Measurements from ENCODE around the gene LAMA1. TPM values are rescaled to one million over a fixed set of nuclear protein-coding genes. Genes with fewer than 3 reads are reported as not detected.

Gene LAMA1
- total and polyA plus RNA-seq, 7 experiments from 2014 or later: not detected

DNA sequence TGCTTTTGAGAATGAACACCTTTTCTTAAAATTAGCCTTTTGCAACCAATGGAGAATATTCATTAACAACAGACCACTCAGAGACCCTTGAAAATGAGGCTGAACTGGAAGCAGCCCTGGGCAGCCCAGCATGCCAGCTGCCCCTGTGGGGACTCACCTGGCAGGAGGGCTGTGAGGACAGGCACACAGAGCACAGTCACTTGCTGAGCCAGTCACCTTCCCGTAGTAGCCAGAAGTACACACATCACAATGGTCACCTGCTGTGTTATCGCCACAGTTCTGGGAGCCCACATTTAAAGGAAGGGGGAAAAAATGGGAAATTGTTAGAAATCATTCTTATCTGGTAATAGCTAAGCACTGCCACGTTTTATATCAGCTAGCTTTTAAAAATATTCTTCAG lies 115.5 kb downstream of the LAMA1 start:
- ATAC-seq: no peak
- CTCF ChIA-PET: no interaction called here
- H3K36me3 ChIP-seq (ENCODE audit: control insufficient read depth in 2 of 3, insufficient read depth in 3 of 3, low read length in 3 of 3): no peaks in the 10 kb centered on the region
- H3K36me3 Mint-ChIP-seq: no peaks in the 10 kb centered on the region
- no peaks in the 10 kb centered on the region for H3K9me3 ChIP-seq (ENCODE audit: control insufficient read depth in 2 of 3, low read length in 3 of 3)
- H3K27me3 Mint-ChIP-seq: peaks cover 0 to 13% (median 5%) of the 10 kb centered on the region in 5 donors
- H3K4me3 Mint-ChIP-seq: no peak overlapping the region
- peaks cover 0 to 4% (median 0%) of the 10 kb centered on the region in 11 donors for H3K9me3 Mint-ChIP-seq
- intact Hi-C loops (cut with micrococcal nuclease): no loop called here
- H3K4me3 ChIP-seq (ENCODE audit: low read length): no peak overlapping the region
- H3K27ac Mint-ChIP-seq: no peak overlapping the region
- no peaks in the 10 kb centered on the region for H3K27me3 ChIP-seq (ENCODE audit: control insufficient read depth in 2 of 2, insufficient read depth in 2 of 2, low read length in 2 of 2)
- DNase-seq: no peak
- POLR2A ChIA-PET: no interaction called here
- no peaks in the 10 kb centered on the region for H3K4me1 Mint-ChIP-seq
- H3K27ac ChIP-seq (ENCODE audit: low read depth, low read length): no peak overlapping the region
- no peaks in the 10 kb centered on the region for H3K4me1 ChIP-seq (ENCODE audit: control insufficient read depth in 2 of 2, insufficient read depth in 2 of 2, low read length in 2 of 2)

DNA sequence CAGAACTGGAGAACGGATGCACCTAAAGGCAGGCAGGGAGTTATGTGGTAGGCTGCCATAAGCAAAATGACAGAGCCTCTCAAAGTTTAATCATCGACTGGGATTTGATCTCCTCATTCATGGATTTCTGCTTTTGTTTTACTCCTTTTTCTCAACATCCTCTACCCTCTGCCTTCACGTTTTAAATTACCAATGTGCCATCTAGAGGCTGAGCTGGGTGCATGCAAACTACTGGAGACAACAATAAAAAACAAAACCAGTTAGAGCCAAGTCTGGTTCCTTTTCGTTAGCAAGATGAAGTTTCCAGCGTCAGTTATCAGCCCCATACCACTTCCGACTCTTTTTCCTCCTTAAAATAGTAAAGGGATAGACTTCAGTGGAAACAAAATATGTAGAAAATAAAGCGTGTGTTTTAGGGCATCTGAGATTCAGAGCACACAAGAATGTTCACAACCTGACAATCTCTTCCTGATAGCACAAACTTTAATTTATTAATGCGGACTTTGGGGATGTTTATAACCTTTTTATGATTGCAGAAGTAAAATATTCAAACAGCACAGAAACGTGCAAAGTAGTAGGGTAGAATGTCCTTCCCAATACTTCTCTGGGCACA lies 117.0 kb downstream of the LAMA1 start:
- POLR2A ChIA-PET: no interaction called here
- no peaks in the 10 kb centered on the region for H3K36me3 Mint-ChIP-seq
- Histone ChIP-seq H3K9me3 (ENCODE audit: control insufficient read depth in 2 of 3, low read length in 3 of 3) (no peaks in the 10 kb centered on the region), H3K27ac (ENCODE audit: low read depth, low read length) (no peak overlapping the region), H3K27me3 (ENCODE audit: control insufficient read depth in 2 of 2, insufficient read depth in 2 of 2, low read length in 2 of 2) (no peaks in the 10 kb centered on the region), H3K4me1 (ENCODE audit: control insufficient read depth in 2 of 2, insufficient read depth in 2 of 2, low read length in 2 of 2) (no peaks in the 10 kb centered on the region), H3K4me3 (ENCODE audit: low read length) (no peak overlapping the region), H3K36me3 (ENCODE audit: control insufficient read depth in 2 of 3, insufficient read depth in 3 of 3, low read length in 3 of 3) (no peaks in the 10 kb centered on the region)
- peaks cover 0 to 13% (median 5%) of the 10 kb centered on the region in 5 donors for H3K27me3 Mint-ChIP-seq
- CTCF ChIA-PET: no interaction called here
- no peak overlapping the region for H3K4me3 Mint-ChIP-seq
- peaks cover 0 to 4% (median 0%) of the 10 kb centered on the region in 11 donors for H3K9me3 Mint-ChIP-seq
- DNase-seq (no peak), ATAC-seq (no peak)
- H3K27ac Mint-ChIP-seq: no peak overlapping the region
- intact Hi-C loops (cut with micrococcal nuclease): no loop called here
- no peaks in the 10 kb centered on the region for H3K4me1 Mint-ChIP-seq

DNA sequence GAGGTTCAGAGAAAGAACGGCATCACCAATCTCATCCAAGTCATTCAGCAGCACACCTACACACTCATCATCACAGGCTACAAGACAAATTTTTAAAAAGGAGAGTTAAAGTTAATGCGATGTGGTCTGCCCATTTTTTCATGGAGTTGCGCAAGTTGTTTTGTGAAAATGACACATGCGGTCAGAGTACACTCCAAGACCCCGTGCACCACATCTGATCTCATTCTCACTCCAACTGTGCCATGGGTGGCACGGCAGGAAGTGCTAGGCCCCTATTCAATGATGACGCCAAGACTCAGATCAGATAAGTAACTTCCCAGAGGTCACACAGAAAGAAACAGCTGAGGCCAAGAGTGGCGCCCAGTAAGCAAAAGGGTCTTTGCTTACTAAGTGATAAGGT lies 119.8 kb downstream of the LAMA1 start:
- H3K4me1 Mint-ChIP-seq: no peaks in the 10 kb centered on the region
- H3K4me3 Mint-ChIP-seq: no peak overlapping the region
- Histone ChIP-seq H3K4me1 (ENCODE audit: control insufficient read depth in 2 of 2, insufficient read depth in 2 of 2, low read length in 2 of 2) (no peaks in the 10 kb centered on the region), H3K9me3 (ENCODE audit: control insufficient read depth in 2 of 3, low read length in 3 of 3) (no peaks in the 10 kb centered on the region), H3K4me3 (ENCODE audit: low read length) (no peak overlapping the region), H3K36me3 (ENCODE audit: control insufficient read depth in 2 of 3, insufficient read depth in 3 of 3, low read length in 3 of 3) (no peaks in the 10 kb centered on the region), H3K27ac (ENCODE audit: low read depth, low read length) (no peak overlapping the region), H3K27me3 (ENCODE audit: control insufficient read depth in 2 of 2, insufficient read depth in 2 of 2, low read length in 2 of 2) (no peaks in the 10 kb centered on the region)
- CTCF ChIA-PET: no interaction called here
- intact Hi-C loops (cut with micrococcal nuclease): no loop called here
- POLR2A ChIA-PET: no interaction called here
- no peaks in the 10 kb centered on the region for H3K36me3 Mint-ChIP-seq
- DNase-seq: no peak
- peaks cover 0 to 11% (median 0%) of the 10 kb centered on the region in 5 donors for H3K27me3 Mint-ChIP-seq
- peaks cover 0 to 4% (median 0%) of the 10 kb centered on the region in 11 donors for H3K9me3 Mint-ChIP-seq
- no peak for ATAC-seq
- H3K27ac Mint-ChIP-seq: no peak overlapping the region

DNA sequence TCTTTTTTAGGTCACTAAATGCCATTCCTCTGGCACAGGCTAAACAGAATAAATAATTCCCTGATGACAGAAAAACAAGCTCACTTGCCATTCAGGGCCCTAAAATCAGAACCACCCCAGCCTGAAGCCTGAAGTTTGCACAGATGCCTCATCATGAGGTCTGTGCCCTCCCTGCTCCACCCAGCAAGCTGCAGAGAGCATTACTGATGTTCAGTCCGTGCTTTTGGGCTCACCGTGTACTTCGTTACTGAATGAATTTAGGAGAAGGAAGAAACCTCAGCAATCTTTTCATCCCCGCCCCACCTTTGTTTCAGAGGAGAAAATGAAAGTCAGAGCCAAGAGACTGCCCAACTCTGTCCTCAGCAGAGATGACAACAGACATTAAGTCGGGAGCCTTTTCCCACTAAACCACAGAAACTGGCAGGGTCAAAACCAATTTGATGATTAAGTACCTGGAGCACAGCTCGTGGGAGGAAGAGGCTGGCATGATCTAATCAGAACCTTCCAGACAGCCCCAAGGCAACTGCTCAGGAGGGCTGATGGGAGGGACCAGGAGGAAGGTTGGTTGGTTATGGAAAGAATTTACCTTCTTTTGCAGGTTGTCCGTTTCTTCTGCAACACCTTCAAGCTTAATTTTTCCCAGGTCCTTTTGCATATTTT lies 122.7 kb downstream of the LAMA1 start:
- intact Hi-C loops (cut with micrococcal nuclease): no loop called here
- Histone ChIP-seq H3K27me3 (ENCODE audit: control insufficient read depth in 2 of 2, insufficient read depth in 2 of 2, low read length in 2 of 2) (no peaks in the 10 kb centered on the region), H3K4me3 (ENCODE audit: low read length) (no peak overlapping the region), H3K4me1 (ENCODE audit: control insufficient read depth in 2 of 2, insufficient read depth in 2 of 2, low read length in 2 of 2) (no peaks in the 10 kb centered on the region), H3K9me3 (ENCODE audit: control insufficient read depth in 2 of 3, low read length in 3 of 3) (no peaks in the 10 kb centered on the region), H3K27ac (ENCODE audit: low read depth, low read length) (no peak overlapping the region), H3K36me3 (ENCODE audit: control insufficient read depth in 2 of 3, insufficient read depth in 3 of 3, low read length in 3 of 3) (no peaks in the 10 kb centered on the region)
- POLR2A ChIA-PET: no interaction called here
- H3K27me3 Mint-ChIP-seq: peaks cover 0 to 16% (median 0%) of the 10 kb centered on the region in 5 donors
- H3K36me3 Mint-ChIP-seq: no peaks in the 10 kb centered on the region
- DNase-seq (no peak), ATAC-seq (no peak)
- peaks cover 0 to 5% (median 0%) of the 10 kb centered on the region in 11 donors for H3K9me3 Mint-ChIP-seq
- no peaks in the 10 kb centered on the region for H3K4me1 Mint-ChIP-seq
- H3K27ac Mint-ChIP-seq: peak overlapping the region in 1 of 9 donors; percentile 62
- CTCF ChIA-PET: no interaction called here
- no peak overlapping the region for H3K4me3 Mint-ChIP-seq

DNA sequence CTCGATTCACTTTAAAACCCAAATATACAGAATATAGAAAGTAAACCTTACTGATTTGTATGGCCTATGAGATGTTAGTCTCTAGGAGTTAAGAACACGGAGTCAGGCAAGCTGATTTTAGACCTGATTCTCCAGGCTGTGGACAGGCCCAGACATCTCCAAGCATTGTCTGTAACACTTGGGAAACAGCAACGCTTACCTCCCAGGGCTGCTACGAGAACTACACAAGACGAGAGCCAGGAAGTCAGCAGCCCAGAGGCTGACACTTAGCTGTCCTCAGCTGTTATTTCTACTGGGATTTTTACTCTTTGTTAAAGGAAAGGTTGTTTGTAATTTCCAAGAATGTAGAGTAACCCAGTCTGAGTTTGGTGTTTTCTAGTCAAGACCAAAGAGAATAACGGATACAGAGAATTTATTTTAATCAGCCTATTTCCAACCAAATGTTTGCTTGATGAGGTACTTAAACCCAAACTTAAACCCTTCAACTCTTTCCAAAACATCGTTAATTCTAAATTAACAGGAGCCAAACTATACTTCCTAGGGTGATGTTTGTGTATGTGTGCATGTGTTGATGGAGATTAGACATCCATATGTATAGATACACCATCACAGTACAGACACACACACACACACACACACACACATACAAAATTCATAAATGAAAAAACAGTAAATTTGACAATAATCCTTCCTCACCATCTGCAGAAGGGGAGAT lies 123.4 kb downstream of the LAMA1 start:
- CTCF ChIA-PET: no interaction called here
- intact Hi-C loops (cut with micrococcal nuclease): no loop called here
- no peak overlapping the region for H3K4me3 Mint-ChIP-seq
- Histone ChIP-seq H3K27ac (ENCODE audit: low read depth, low read length) (no peak overlapping the region), H3K36me3 (ENCODE audit: control insufficient read depth in 2 of 3, insufficient read depth in 3 of 3, low read length in 3 of 3) (no peaks in the 10 kb centered on the region), H3K4me1 (ENCODE audit: control insufficient read depth in 2 of 2, insufficient read depth in 2 of 2, low read length in 2 of 2) (no peaks in the 10 kb centered on the region), H3K27me3 (ENCODE audit: control insufficient read depth in 2 of 2, insufficient read depth in 2 of 2, low read length in 2 of 2) (no peaks in the 10 kb centered on the region), H3K4me3 (ENCODE audit: low read length) (no peak overlapping the region), H3K9me3 (ENCODE audit: control insufficient read depth in 2 of 3, low read length in 3 of 3) (no peaks in the 10 kb centered on the region)
- peaks cover 0 to 5% (median 0%) of the 10 kb centered on the region in 11 donors for H3K9me3 Mint-ChIP-seq
- peaks cover 0 to 16% (median 0%) of the 10 kb centered on the region in 5 donors for H3K27me3 Mint-ChIP-seq
- ATAC-seq (no peak), DNase-seq (no peak)
- no peaks in the 10 kb centered on the region for H3K4me1 Mint-ChIP-seq
- no peak overlapping the region for H3K27ac Mint-ChIP-seq
- POLR2A ChIA-PET: no interaction called here
- H3K36me3 Mint-ChIP-seq: no peaks in the 10 kb centered on the region

DNA sequence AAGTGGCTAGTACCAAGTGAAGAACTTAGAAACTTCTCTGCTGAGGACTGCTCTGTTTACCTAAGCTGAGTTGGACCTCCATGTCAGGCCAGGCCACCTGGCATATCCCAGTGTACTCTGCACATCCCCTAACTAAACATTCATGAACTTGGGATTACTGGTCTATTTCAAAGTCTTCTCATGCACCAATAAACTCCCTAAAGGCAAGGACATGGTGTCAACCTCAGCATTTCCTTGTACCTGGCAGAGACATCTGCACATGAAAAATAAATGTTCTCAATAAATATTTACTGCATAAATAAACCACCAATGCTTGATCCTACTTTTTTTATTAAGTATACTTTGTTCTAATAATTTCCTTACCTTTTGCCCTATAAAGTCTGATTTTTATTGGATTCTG lies 124.8 kb downstream of the LAMA1 start:
- Histone ChIP-seq H3K9me3 (ENCODE audit: control insufficient read depth in 2 of 3, low read length in 3 of 3) (no peaks in the 10 kb centered on the region), H3K27ac (ENCODE audit: low read depth, low read length) (no peak overlapping the region), H3K4me1 (ENCODE audit: control insufficient read depth in 2 of 2, insufficient read depth in 2 of 2, low read length in 2 of 2) (no peaks in the 10 kb centered on the region), H3K27me3 (ENCODE audit: control insufficient read depth in 2 of 2, insufficient read depth in 2 of 2, low read length in 2 of 2) (no peaks in the 10 kb centered on the region), H3K4me3 (ENCODE audit: low read length) (no peak overlapping the region), H3K36me3 (ENCODE audit: control insufficient read depth in 2 of 3, insufficient read depth in 3 of 3, low read length in 3 of 3) (no peaks in the 10 kb centered on the region)
- Mint-ChIP-seq H3K4me1 (no peaks in the 10 kb centered on the region), H3K36me3 (no peaks in the 10 kb centered on the region), H3K27ac (no peak overlapping the region), H3K27me3 (peaks cover 0 to 14% (median 0%) of the 10 kb centered on the region in 5 donors), H3K9me3 (peaks cover 0 to 5% (median 0%) of the 10 kb centered on the region in 11 donors), H3K4me3 (no peak overlapping the region)
- ATAC-seq: no peak
- DNase-seq: no peak
- intact Hi-C loops (cut with micrococcal nuclease): no loop called here
- CTCF ChIA-PET: no interaction called here
- POLR2A ChIA-PET: no interaction called here

Data from naive thymus-derived CD4-positive, alpha-beta T cell (primary cell).